GM12874 (cell line): ENCODE data around the gene SLC35F3.

Experiments
- CTCF ChIP-seq: IDR thresholded peaks from 2 replicates; pipeline ENCODE4 v1.5.1; 2011; ENCODE audit warnings: low read depth, mild to moderate bottlenecking, control low read depth, low read length, moderate library complexity; ENCODE audit not compliant: insufficient read depth

Gene SLC35F3

GRCh38 chr1:233904633-233905415 lies at the start of gene SLC35F3:
TSS of gene SLC35F3 (plus strand) at chr1:233904676.
- 0 out of 2 replicates have a peak, but pooled peaks have one; percentile 25 for TF ChIP-seq CTCF

DNA sequence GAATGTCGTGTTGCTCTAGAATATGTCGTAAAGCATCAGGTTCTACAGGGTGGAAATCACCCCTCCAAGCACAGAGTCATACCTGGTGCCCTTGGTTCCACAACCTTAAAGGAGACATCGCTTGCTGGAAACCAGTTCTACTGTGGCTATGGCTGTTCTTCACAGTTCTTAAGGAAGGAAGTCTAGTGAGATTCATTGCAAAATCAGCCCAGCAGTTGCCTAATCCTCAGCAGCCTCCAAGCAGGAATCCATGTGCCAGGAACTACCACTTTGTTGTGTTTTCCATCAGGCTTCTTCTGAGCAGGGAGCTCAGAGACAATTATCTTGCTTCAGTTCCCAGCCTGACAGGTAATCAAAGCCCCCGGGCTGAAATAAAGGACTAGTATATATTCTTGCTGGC lies 45.0 kb upstream of the SLC35F3 start:
- TF ChIP-seq CTCF: no peak

GRCh38 chr1:233863901-233864545 lies 40.5 kb upstream of the SLC35F3 start:
- no peak for TF ChIP-seq CTCF

DNA sequence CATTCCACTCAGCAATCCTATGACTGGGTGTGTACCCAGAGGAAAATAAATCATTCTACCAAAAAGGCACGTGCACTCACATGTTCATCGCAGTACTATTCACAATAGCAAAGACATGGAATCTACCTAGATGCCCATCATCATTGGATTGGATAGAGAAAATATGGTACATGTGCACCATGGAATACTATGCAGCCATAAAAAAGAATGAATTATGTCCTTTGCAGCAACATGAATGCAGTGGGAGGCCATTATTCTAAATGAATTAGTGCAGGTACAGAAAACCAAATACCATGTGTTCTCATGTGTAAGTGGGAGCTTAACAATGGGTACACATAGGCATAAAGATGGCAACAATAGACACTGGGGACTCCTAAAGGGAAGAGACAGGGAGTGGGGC lies 39.9 kb upstream of the SLC35F3 start:
- no peak for TF ChIP-seq CTCF

GRCh38 chr1:233865216-233865615 lies 39.3 kb upstream of the SLC35F3 start:
- no peak for TF ChIP-seq CTCF

GRCh38 chr1:233865902-233866301 lies 38.6 kb upstream of the SLC35F3 start:
- TF ChIP-seq CTCF: no peak

- no peak for TF ChIP-seq CTCF
Measured at GRCh38 chr1:233867028-233867427, 37.4 kb upstream of the SLC35F3 start.
